Astrocyte of the spinal cord (primary cell): ENCODE data around the gene ABCA1.

Experiments used
- DNase-seq: peaks from one replicate; pipeline ENCODE4 v3.0.0; 2011; ENCODE audit warnings: low read depth, low spot score
- H3K4me3 ChIP-seq: 2 replicates; pipeline ENCODE4 v1.5.1; 2011; ENCODE audit warnings: low read depth, mild to moderate bottlenecking, low read length, moderate library complexity
- in situ Hi-C: cut with HindIII; loops from 2 replicates; pipeline ENCODE4 v1.10.0; 2017; ENCODE audit warnings: low sequenced_read_pairs
- TF ChIP-seq, protein P1 (sequence below): IDR thresholded peaks from 2 replicates; pipeline ENCODE4 v1.5.1; 2012; ENCODE audit warnings: low read depth, mild to moderate bottlenecking, low read length, inconsistent platforms

The ABCA1 gene

DNA sequence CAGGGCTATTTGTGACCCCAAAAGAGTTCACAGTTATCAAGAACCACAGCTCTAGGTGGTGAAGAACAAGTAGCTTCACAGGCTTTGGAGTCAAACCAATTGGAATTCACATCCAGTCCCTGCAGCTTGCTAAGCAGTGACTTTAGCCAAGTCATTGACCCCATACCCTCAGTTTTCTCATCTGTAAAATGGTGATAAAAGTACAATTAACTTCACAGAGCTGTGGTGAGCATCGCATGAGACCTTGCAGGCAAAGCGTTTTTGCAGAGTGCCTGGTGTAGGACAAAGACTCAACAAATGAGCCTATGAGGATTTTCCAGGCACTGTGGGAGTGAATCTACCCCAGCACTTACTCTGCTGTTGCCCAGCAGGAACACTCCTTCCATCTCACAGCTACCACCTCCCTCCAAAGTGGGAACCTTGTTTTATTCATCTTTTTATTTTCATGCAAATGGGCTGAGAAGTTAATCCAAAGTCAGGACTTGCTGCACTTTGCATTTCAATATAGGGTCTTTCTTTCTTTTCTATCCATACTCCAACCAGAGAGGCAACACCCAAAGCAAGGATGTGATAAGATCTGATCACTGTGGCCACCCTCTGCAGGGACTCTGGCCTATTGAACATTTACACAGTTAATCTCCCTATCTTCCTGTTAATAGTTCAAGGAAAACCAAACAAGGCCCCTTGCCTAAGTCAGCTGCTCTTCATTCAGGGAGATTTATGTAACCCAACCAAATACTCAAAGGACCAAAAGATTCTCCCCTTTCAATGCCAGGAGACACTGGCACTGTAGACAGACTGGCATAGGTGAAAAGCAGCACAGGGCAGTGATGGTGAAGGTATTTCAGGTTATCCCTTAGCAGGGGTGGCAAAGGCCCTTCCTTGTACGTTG lies 41.9 kb downstream of the ABCA1 start:
- no peak for DNase-seq
- TF ChIP-seq, protein P1, sequence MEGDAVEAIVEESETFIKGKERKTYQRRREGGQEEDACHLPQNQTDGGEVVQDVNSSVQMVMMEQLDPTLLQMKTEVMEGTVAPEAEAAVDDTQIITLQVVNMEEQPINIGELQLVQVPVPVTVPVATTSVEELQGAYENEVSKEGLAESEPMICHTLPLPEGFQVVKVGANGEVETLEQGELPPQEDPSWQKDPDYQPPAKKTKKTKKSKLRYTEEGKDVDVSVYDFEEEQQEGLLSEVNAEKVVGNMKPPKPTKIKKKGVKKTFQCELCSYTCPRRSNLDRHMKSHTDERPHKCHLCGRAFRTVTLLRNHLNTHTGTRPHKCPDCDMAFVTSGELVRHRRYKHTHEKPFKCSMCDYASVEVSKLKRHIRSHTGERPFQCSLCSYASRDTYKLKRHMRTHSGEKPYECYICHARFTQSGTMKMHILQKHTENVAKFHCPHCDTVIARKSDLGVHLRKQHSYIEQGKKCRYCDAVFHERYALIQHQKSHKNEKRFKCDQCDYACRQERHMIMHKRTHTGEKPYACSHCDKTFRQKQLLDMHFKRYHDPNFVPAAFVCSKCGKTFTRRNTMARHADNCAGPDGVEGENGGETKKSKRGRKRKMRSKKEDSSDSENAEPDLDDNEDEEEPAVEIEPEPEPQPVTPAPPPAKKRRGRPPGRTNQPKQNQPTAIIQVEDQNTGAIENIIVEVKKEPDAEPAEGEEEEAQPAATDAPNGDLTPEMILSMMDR: no peak
- no peak overlapping the region for H3K4me3 ChIP-seq
- in situ Hi-C loops: no loop called here

DNA sequence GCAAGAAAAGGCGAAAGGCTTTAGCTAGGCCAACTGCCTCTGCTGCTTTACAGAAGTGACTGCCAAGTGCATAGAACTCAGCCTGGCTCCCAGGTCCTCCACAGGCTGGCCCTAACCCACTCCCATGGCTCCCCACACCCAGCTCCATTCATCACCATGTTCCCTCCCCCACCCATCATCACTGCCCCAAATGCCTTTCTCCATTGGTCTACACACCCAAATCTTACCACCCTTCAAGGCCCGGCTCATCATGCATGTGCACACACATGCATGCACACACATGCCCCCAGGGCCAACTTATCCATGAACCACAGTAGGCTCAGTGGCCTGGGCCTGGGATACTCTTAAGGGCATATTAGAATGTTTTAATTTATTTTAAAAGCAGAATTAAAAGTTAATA lies 44.8 kb downstream of the ABCA1 start:
- no peak for DNase-seq
- H3K4me3 ChIP-seq: no peak overlapping the region
- TF ChIP-seq, protein P1: no peak
- in situ Hi-C loops: no loop called here

DNA sequence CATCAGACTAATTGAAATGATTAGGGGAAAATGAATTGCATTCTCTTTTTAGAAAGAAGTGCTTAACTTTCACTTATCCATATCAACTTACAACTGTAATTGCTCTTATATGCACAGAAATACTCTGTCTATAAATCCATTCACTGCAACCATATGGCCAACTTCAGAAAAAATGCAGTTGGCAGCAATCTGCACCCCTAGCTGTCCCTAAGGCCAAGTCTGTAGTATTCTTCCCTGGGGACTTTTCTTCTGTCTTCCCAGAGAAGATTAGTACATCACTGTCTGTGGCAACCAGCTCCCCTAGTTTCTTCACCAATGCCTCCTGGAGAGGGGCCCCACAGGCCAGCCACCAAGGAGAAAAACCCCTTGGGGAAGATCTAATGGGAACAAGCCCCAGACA lies 45.4 kb downstream of the ABCA1 start:
- DNase-seq: no peak
- in situ Hi-C loops: no loop called here
- H3K4me3 ChIP-seq: no peak overlapping the region
- TF ChIP-seq, protein P1: no peak

DNA sequence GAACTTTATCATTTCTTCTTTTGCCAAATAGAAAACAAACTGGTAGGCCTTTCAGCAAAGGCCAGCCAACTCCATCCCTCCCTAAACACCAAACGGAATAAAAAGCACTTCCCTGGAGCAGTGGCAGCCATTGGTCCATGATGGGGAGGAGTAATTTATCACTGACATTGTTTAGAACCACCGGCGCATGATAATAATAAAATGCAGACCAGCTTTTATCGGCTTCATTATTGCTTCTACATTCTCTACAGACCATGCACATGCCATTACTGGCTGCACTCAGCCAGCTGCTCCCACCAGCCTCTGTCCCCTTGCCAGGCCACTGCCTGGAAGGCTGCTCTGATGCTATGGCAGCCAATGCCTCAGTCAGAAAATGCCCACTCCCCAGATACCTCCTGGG lies 45.9 kb downstream of the ABCA1 start:
- in situ Hi-C loops: no loop called here
- no peak overlapping the region for H3K4me3 ChIP-seq
- TF ChIP-seq, protein P1: no peak
- DNase-seq: no peak

DNA sequence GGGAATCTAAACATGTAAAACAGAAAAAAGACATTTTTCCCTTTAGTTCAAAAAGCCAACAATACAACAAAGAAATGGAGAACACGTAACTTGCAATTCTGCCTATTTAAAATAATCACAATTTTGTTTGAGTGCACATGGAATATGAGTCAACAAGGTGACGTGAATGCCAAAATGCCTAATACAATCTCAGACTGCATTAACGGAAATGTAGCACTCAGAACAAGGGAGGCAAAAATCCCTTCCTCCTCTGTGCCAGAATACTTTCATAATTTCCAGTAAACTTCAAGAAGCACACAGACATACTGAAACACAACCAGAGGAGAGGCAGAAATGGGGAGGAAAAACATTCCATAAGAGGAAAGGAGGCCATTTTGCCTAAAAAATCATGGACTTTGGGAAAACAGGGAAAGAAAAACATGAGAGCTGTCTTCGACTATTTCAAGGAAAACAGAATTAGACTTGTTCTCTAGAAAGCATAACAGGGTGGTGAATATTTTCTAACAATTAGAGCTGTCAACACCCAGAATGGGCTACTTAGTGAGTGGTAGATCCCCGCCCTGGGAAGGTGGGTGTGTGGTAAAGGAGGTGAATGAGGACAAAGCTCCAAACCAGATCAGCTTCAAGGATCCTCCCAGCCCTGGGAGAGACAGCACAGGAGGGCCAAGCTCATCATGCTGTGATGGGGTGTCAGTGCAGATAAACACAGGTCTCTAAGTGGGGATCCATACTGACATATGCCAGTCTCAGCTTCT lies 48.2 kb downstream of the ABCA1 start:
- TF ChIP-seq, protein P1: no peak
- no peak overlapping the region for H3K4me3 ChIP-seq
- in situ Hi-C loops: no loop called here
- DNase-seq: peak; percentile 58

DNA sequence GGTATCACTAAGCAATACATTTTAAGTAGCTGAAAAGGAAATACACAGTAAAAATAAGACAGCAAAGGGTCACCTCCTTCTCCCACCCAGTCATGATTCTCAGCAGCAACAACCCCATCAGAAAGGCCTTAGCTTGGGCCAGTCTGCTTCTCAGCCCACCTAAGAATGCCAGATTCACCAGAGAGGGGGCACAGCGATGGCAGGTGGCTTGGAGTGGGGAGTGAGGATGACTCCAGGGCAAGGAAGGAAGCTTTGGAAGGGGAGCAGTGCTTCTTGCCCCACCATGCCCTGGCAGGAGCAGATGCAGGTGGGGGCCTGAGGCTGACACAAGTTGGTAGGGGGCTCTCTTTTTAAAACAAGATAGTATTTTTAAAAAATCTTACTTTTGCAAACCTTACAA lies 51.4 kb downstream of the ABCA1 start:
- no peak for DNase-seq
- H3K4me3 ChIP-seq: no peak overlapping the region
- TF ChIP-seq, protein P1: no peak
- in situ Hi-C loops: no loop called here
